Endothelial cell (in vitro differentiated cells): ENCODE results near the gene UROC1. TPM values are rescaled to one million over a fixed set of nuclear protein-coding genes. Genes with fewer than 3 reads are reported as not detected.

Experiments
- DNase-seq: peaks from one replicate; pipeline ENCODE4 v3.0.0; 2021; ENCODE audit warnings: low spot score
- H3K27ac Mint-ChIP-seq: one replicate; pipeline ENCODE4 v1.8.0; 2021; ENCODE audit warnings: mixed read lengths, inconsistent platforms; ENCODE audit not compliant: unreplicated experiment
- H3K27me3 Mint-ChIP-seq: one replicate; pipeline ENCODE4 v1.8.0; 2021; ENCODE audit warnings: mild to moderate bottlenecking, moderate library complexity, mixed read lengths, inconsistent platforms; ENCODE audit not compliant: unreplicated experiment
- H3K36me3 Mint-ChIP-seq: one replicate; pipeline ENCODE4 v1.8.0; 2021; ENCODE audit warnings: mild to moderate bottlenecking, low read depth, mixed read lengths, inconsistent platforms; ENCODE audit not compliant: unreplicated experiment
- H3K4me1 Mint-ChIP-seq: one replicate; pipeline ENCODE4 v1.8.0; 2021; ENCODE audit warnings: mild to moderate bottlenecking, mixed read lengths, inconsistent platforms; ENCODE audit not compliant: unreplicated experiment
- H3K4me3 Mint-ChIP-seq: one replicate; pipeline ENCODE4 v1.8.0; 2021; ENCODE audit warnings: mild to moderate bottlenecking, mixed read lengths, inconsistent platforms; ENCODE audit not compliant: unreplicated experiment
- H3K9me3 Mint-ChIP-seq: one replicate; pipeline ENCODE4 v1.8.0; 2021; ENCODE audit warnings: mixed read lengths, inconsistent platforms; ENCODE audit not compliant: unreplicated experiment
- CTCF ChIP-seq: fragments of 200-600 bp; sonication (generic); IDR thresholded peaks from one replicate; pipeline ENCODE4 v1.5.0; 2021; ENCODE audit warnings: antibody characterized with exemption; ENCODE audit not compliant: unreplicated experiment
- total RNA-seq: library from RNA; stranded (reverse); fragmentation: NEBNext Ultra II Directional; extraction: Animal tissue kit (Norgen Biotek cat#: 25700); gene quantifications from one replicate; pipeline ENCODE4 v1.2.1, GENCODE V29; 2021; ENCODE audit not compliant: unreplicated experiment

Gene UROC1
- total RNA-seq, 1 donor from 2014 or later = not detected

GRCh38 chr3:126464093-126464492, 53.5 kb downstream of the UROC1 start:
- H3K27ac Mint-ChIP-seq = no peak overlapping the region
- H3K4me3 Mint-ChIP-seq = no peak overlapping the region
- H3K36me3 Mint-ChIP-seq = peaks cover 38% of the 10 kb centered on the region
- H3K4me1 Mint-ChIP-seq = no peaks in the 10 kb centered on the region
- H3K9me3 Mint-ChIP-seq = no peaks in the 10 kb centered on the region
- TF ChIP-seq CTCF = no peak
- H3K27me3 Mint-ChIP-seq = peaks cover 4% of the 10 kb centered on the region
- no peak for DNase-seq

- peaks cover 32% of the 10 kb centered on the region for H3K36me3 Mint-ChIP-seq
- no peaks in the 10 kb centered on the region for H3K4me1 Mint-ChIP-seq
- H3K9me3 Mint-ChIP-seq = no peaks in the 10 kb centered on the region
- no peak for DNase-seq
- H3K27ac Mint-ChIP-seq = no peak overlapping the region
- peaks cover 4% of the 10 kb centered on the region for H3K27me3 Mint-ChIP-seq
- H3K4me3 Mint-ChIP-seq = no peak overlapping the region
- no peak for TF ChIP-seq CTCF
Observed at GRCh38 chr3:126463521-126463920, 54.1 kb downstream of the UROC1 start.

- peaks cover 20% of the 10 kb centered on the region for H3K36me3 Mint-ChIP-seq
- DNase-seq = no peak
- H3K4me1 Mint-ChIP-seq = no peaks in the 10 kb centered on the region
- H3K27me3 Mint-ChIP-seq = no peaks in the 10 kb centered on the region
- no peak for TF ChIP-seq CTCF
- H3K27ac Mint-ChIP-seq = no peak overlapping the region
- no peak overlapping the region for H3K4me3 Mint-ChIP-seq
- H3K9me3 Mint-ChIP-seq = no peaks in the 10 kb centered on the region
Observed at GRCh38 chr3:126461450-126462070, 56.0 kb downstream of the UROC1 start.

- Mint-ChIP-seq H3K27me3 (no peaks in the 10 kb centered on the region), H3K4me3 (no peak overlapping the region), H3K4me1 (peaks cover 5% of the 10 kb centered on the region), H3K36me3 (peaks cover 13% of the 10 kb centered on the region), H3K9me3 (no peaks in the 10 kb centered on the region), H3K27ac (no peak overlapping the region)
- no peak for TF ChIP-seq CTCF
- DNase-seq = no peak
Observed at GRCh38 chr3:126460381-126460780, 57.2 kb downstream of the UROC1 start.

GRCh38 chr3:126459763-126460127, 57.8 kb downstream of the UROC1 start:
- Mint-ChIP-seq H3K36me3 (peaks cover 13% of the 10 kb centered on the region), H3K27ac (no peak overlapping the region), H3K9me3 (no peaks in the 10 kb centered on the region), H3K27me3 (no peaks in the 10 kb centered on the region), H3K4me1 (peaks cover 11% of the 10 kb centered on the region), H3K4me3 (no peak overlapping the region)
- no peak for DNase-seq
- TF ChIP-seq CTCF = no peak
